Testis (tissue), 2 donors: Measurements from ENCODE around the gene VSX1.

ENCODE experiments used
- POLR2A ChIP-seq: fragments of 450-650 bp; IDR thresholded peaks from one replicate; pipeline ENCODE4 v1.6.1; 2017; ENCODE audit warnings: antibody characterized with exemption, mild to moderate bottlenecking, moderate library complexity
- TF ChIP-seq, protein P1 (sequence below), 3 experiments: fragments of 450-650 bp in 2 of 3; fragments of 200-600 bp in 1 of 3; sonication (generic) in 1 of 3; IDR thresholded peaks; one replicate each; pipeline ENCODE4 v1.5.1; 2016 to 2019; ENCODE audit warnings: antibody characterized with exemption in 3 of 3, mild to moderate bottlenecking in 2 of 3, moderate library complexity in 1 of 3

DNA sequence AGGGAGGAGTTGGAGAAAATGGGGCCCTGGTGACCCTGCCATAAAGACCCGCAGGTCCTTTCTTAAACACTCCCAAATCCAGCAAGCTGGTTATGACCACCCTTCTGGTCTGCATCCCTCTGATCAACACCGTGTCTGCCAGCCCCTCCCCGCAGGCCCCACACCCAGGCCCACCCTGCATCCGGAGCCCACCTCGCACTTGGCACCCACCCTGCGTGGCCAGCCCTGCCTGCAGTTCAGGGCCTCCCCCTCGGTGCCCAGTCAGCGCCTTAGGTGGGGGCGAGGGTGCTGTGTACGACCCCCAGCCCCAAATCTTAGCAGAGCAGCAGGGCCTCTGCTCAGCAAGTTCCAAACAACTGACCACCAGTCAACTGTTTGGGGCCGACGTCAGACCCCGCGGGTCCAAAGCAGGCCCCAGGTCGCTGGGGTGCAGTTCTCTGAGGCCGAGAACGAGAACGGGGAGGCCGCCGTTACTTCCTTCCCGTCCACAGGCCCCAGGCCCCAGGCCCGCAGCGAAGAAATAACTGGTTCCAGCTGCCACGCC is 25.2 kb downstream of the VSX1 start:
- TF ChIP-seq, protein P1, sequence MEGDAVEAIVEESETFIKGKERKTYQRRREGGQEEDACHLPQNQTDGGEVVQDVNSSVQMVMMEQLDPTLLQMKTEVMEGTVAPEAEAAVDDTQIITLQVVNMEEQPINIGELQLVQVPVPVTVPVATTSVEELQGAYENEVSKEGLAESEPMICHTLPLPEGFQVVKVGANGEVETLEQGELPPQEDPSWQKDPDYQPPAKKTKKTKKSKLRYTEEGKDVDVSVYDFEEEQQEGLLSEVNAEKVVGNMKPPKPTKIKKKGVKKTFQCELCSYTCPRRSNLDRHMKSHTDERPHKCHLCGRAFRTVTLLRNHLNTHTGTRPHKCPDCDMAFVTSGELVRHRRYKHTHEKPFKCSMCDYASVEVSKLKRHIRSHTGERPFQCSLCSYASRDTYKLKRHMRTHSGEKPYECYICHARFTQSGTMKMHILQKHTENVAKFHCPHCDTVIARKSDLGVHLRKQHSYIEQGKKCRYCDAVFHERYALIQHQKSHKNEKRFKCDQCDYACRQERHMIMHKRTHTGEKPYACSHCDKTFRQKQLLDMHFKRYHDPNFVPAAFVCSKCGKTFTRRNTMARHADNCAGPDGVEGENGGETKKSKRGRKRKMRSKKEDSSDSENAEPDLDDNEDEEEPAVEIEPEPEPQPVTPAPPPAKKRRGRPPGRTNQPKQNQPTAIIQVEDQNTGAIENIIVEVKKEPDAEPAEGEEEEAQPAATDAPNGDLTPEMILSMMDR (IDR thresholded peaks at IDR 0.05): no peak
- no peak for TF ChIP-seq POLR2A
